Activated B cell treated with CpG ODN at 0.5 μM for 24 hours (primary cell): ENCODE measurements around the gene ACAN. TPM values are rescaled to one million over a fixed set of nuclear protein-coding genes. Genes with fewer than 3 reads are reported as not detected.

Experiments
- ATAC-seq: fragments of 200-7000 bp; cut with Tn5 transposase; one replicate; pipeline ENCODE4 v1.10.0; 2021; ENCODE audit warnings: low read depth, mild to moderate bottlenecking, moderate library complexity
- CTCF ChIA-PET: fragments of 350-600 bp; sonication (Branson Sonifier 250); formaldehyde crosslinking; loops from one replicate; lab custom pipeline; 2021; ENCODE audit warnings: antibody characterized with exemption; lab: Charles Lee
- POLR2A ChIA-PET: fragments of 350-600 bp; sonication (Branson Sonifier 250); formaldehyde crosslinking; loops from one replicate; lab custom pipeline; 2021; ENCODE audit warnings: antibody characterized with exemption; lab: Charles Lee
- DNase-seq: peaks from one replicate; pipeline ENCODE4 v3.0.0; 2022
- H3K27ac Mint-ChIP-seq: one replicate; pipeline ENCODE4 v1.8.0; 2020; ENCODE audit warnings: mixed read lengths
- H3K27me3 Mint-ChIP-seq: one replicate; pipeline ENCODE4 v1.8.0; 2021; ENCODE audit warnings: mixed read lengths
- H3K36me3 Mint-ChIP-seq: one replicate; pipeline ENCODE4 v1.8.0; 2021; ENCODE audit warnings: low read depth, mixed read lengths
- H3K4me1 Mint-ChIP-seq: one replicate; pipeline ENCODE4 v1.8.0; 2021; ENCODE audit warnings: mixed read lengths
- H3K4me3 Mint-ChIP-seq: one replicate; pipeline ENCODE4 v1.8.0; 2020; ENCODE audit warnings: mild to moderate bottlenecking, mixed read lengths
- H3K9me3 Mint-ChIP-seq: one replicate; pipeline ENCODE4 v1.8.0; 2020; ENCODE audit warnings: mixed read lengths
- CTCF ChIP-seq: fragments of 200-600 bp; IDR thresholded peaks from one replicate; pipeline ENCODE4 v1.8.0; 2022; ENCODE audit warnings: antibody characterized with exemption, mild to moderate bottlenecking
- intact Hi-C: fragments of 100-400 bp; cut with micrococcal nuclease; formaldehyde crosslinking; loops from one replicate; pipeline ENCODE4 v1.15.1; 2024
- total RNA-seq: library from RNA; stranded (reverse); gene quantifications from 2 replicates; pipeline ENCODE4 v1.2.3, GENCODE V29; 2022

Gene ACAN
- total RNA-seq, 1 donor from 2014 or later: not detected

- Mint-ChIP-seq H3K36me3 (no peaks in the 10 kb centered on the region), H3K27ac (no peak overlapping the region), H3K4me3 (no peak overlapping the region), H3K9me3 (no peaks in the 10 kb centered on the region), H3K27me3 (no peaks in the 10 kb centered on the region), H3K4me1 (no peaks in the 10 kb centered on the region)
- DNase-seq (no peak), ATAC-seq (no peak)
- POLR2A ChIA-PET: no interaction called here
- no peak for TF ChIP-seq CTCF
- CTCF ChIA-PET: interaction anchor here (1.4 kb wide), 1 partner anchor 24 kb away, joined by 5 read pairs; no protein-coding TSS in a partner anchor
- intact Hi-C loops: no loop called here
These were observed 77.9 kb downstream of the ACAN start for GRCh38 chr15:88880944-88881740.

- intact Hi-C loops: no loop called here
- Mint-ChIP-seq H3K36me3 (no peaks in the 10 kb centered on the region), H3K27me3 (no peaks in the 10 kb centered on the region), H3K9me3 (no peaks in the 10 kb centered on the region), H3K4me1 (no peaks in the 10 kb centered on the region), H3K4me3 (no peak overlapping the region), H3K27ac (no peak overlapping the region)
- DNase-seq (no peak), ATAC-seq (no peak)
- no peak for TF ChIP-seq CTCF
- ChIA-PET POLR2A (no interaction called here), CTCF (no interaction called here)
These were observed 78.5 kb downstream of the ACAN start for GRCh38 chr15:88881775-88882174.

DNA sequence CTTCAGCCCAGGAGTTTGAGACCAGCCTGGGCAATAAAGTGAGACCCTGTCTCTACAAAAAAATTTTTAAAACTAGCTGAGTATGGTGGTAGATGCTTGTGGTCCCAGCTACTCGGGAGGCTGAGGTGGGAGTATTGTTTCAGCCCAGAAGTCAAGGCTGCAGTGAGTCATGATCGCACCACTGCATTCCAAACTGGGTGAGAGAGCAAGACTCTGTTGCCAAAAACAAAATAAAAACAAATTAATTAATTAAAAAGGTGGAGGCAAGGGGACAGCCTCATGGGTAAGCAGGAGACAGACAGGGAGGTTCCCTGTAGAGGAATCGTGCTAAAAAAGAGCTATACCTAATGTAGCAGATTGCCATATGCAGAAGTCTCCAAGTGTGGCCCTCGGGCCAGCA is 79.5 kb downstream of the ACAN start:
- no peaks in the 10 kb centered on the region for H3K9me3 Mint-ChIP-seq
- no peak overlapping the region for H3K4me3 Mint-ChIP-seq
- no peaks in the 10 kb centered on the region for H3K36me3 Mint-ChIP-seq
- TF ChIP-seq CTCF: no peak
- intact Hi-C loops: no loop called here
- no peak overlapping the region for H3K27ac Mint-ChIP-seq
- DNase-seq (no peak), ATAC-seq (no peak)
- ChIA-PET POLR2A (no interaction called here), CTCF (no interaction called here)
- H3K27me3 Mint-ChIP-seq: no peaks in the 10 kb centered on the region
- no peaks in the 10 kb centered on the region for H3K4me1 Mint-ChIP-seq

DNA sequence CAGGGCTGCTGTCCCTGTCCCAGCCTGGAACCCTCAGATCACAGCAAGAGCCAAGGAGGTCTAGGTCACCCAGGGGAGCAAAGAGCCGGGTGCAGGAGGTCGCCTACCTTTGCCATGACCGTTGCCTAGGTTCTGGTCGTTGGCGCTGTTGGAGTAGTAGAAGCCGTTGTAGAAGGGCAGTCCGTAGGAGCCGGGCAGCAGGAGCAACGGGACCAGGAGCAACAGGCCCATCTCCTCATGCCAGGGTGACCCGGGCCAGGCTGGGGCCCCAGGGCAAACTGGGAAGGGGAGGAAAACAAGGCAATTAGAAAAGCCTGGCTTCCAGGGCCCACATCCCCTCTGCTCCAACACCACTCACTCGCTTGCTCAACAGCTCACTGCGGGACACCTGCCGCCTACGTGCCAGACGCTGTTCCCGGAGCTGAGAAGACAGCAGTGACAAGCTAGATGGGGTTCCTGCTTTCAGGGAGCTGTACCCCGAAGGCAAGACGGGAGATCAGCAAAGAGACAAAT is 83.9 kb downstream of the ACAN start:
- Mint-ChIP-seq H3K36me3 (no peaks in the 10 kb centered on the region), H3K9me3 (no peaks in the 10 kb centered on the region), H3K27me3 (no peaks in the 10 kb centered on the region), H3K4me1 (no peaks in the 10 kb centered on the region), H3K27ac (no peak overlapping the region), H3K4me3 (no peak overlapping the region)
- ATAC-seq (no peak), DNase-seq (no peak)
- ChIA-PET CTCF (interaction anchor here (1.0 kb wide), 1 partner anchor 18 kb away, joined by 3 read pairs; no protein-coding TSS in a partner anchor), POLR2A (no interaction called here)
- intact Hi-C loops: no loop called here
- TF ChIP-seq CTCF: no peak

DNA sequence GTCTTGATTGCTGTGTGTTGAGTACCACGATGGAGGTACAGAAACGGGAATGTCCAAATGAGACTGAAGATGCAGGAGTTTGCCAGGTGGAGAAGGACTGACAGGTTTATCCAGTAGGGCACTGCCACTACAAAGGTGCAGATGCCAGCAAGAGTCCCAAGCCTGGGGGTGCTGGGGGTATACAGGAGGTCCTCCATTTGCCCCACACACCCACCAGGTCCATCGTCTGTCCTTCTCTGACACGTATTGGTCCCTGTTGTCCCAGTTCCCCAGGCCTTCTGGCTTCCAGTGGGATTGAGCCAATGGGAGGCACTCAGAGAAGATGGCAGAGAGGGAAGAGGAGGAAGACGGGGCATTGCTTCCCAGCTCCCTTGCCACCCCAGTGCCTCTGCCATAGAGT is 85.5 kb downstream of the ACAN start:
- DNase-seq (no peak), ATAC-seq (no peak)
- Mint-ChIP-seq H3K27ac (no peak overlapping the region), H3K36me3 (no peaks in the 10 kb centered on the region), H3K4me3 (no peak overlapping the region), H3K27me3 (peaks cover 3% of the 10 kb centered on the region), H3K4me1 (no peaks in the 10 kb centered on the region), H3K9me3 (no peaks in the 10 kb centered on the region)
- ChIA-PET POLR2A (no interaction called here), CTCF (no interaction called here)
- intact Hi-C loops: no loop called here
- no peak for TF ChIP-seq CTCF
